ENCODE measurements around the gene PACRG.

DNA sequence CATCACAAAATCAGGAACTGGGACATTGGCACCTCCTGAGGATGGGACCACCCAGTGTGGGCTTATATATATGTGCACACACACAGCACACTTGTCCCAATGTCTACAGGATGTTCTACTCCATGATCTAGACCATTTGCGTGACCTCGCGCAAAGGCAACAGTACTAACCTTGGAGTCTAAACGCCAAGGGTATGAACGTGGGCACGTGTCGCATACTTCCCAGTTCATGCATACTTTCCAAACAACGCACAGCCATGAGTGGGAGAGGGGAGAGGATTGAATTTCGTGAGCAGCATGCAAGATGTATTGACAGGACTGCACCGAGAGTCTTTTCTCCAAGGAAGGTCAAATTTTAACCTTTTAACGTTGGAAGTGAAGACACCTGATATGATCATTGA lies 472.5 kb downstream of the PACRG start:
- TF ChIP-seq HCFC1 (IDR thresholded peaks at IDR 0.05; ENCODE audit: low read depth, low read length) (no peak), NFRKB (IDR thresholded peaks at IDR 0.05) (no peak), SP1 (IDR thresholded peaks at IDR 0.05) (no peak), SP1 (CRISPR knock-in tag; IDR thresholded peaks at IDR 0.05) (no peak), NCOA5 (CRISPR knock-in tag; IDR thresholded peaks at IDR 0.05) (no peak)
- TF ChIP-seq, protein P1, sequence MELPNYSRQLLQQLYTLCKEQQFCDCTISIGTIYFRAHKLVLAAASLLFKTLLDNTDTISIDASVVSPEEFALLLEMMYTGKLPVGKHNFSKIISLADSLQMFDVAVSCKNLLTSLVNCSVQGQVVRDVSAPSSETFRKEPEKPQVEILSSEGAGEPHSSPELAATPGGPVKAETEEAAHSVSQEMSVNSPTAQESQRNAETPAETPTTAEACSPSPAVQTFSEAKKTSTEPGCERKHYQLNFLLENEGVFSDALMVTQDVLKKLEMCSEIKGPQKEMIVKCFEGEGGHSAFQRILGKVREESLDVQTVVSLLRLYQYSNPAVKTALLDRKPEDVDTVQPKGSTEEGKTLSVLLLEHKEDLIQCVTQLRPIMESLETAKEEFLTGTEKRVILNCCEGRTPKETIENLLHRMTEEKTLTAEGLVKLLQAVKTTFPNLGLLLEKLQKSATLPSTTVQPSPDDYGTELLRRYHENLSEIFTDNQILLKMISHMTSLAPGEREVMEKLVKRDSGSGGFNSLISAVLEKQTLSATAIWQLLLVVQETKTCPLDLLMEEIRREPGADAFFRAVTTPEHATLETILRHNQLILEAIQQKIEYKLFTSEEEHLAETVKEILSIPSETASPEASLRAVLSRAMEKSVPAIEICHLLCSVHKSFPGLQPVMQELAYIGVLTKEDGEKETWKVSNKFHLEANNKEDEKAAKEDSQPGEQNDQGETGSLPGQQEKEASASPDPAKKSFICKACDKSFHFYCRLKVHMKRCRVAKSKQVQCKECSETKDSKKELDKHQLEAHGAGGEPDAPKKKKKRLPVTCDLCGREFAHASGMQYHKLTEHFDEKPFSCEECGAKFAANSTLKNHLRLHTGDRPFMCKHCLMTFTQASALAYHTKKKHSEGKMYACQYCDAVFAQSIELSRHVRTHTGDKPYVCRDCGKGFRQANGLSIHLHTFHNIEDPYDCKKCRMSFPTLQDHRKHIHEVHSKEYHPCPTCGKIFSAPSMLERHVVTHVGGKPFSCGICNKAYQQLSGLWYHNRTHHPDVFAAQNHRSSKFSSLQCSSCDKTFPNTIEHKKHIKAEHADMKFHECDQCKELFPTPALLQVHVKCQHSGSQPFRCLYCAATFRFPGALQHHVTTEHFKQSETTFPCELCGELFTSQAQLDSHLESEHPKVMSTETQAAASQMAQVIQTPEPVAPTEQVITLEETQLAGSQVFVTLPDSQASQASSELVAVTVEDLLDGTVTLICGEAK (IDR thresholded peaks at IDR 0.05): no peak
- TF ChIP-seq, protein P1 (CRISPR knock-in tag; IDR thresholded peaks at IDR 0.05): no peak
